OCI-LY1 (cell line): ENCODE results near the gene TNS1.

Experiments used
- EZH2 ChIP-seq: fragments of 200-600 bp; sonication (generic), shearing (Covaris generic); IDR thresholded peaks from 2 replicates; pipeline ENCODE4 v1.8.0; 2017; ENCODE audit warnings: borderline replicate concordance, mixed run types, mild to moderate bottlenecking, antibody characterized with exemption, low read length, moderate library complexity, mixed read lengths
- TF ChIP-seq, protein P1 (sequence below): fragments of 200-600 bp; sonication (generic), shearing (Covaris generic); IDR thresholded peaks from 2 replicates; pipeline ENCODE4 v1.5.1; 2017; ENCODE audit warnings: mild to moderate bottlenecking, antibody characterized with exemption, low read length, moderate library complexity, mixed read lengths

- no peak for TF ChIP-seq EZH2
- TF ChIP-seq, protein P1, sequence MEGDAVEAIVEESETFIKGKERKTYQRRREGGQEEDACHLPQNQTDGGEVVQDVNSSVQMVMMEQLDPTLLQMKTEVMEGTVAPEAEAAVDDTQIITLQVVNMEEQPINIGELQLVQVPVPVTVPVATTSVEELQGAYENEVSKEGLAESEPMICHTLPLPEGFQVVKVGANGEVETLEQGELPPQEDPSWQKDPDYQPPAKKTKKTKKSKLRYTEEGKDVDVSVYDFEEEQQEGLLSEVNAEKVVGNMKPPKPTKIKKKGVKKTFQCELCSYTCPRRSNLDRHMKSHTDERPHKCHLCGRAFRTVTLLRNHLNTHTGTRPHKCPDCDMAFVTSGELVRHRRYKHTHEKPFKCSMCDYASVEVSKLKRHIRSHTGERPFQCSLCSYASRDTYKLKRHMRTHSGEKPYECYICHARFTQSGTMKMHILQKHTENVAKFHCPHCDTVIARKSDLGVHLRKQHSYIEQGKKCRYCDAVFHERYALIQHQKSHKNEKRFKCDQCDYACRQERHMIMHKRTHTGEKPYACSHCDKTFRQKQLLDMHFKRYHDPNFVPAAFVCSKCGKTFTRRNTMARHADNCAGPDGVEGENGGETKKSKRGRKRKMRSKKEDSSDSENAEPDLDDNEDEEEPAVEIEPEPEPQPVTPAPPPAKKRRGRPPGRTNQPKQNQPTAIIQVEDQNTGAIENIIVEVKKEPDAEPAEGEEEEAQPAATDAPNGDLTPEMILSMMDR, result no peak
These were observed 11.9 kb downstream of the TNS1 start for GRCh38 chr2:217990791-217991465.
